Measurements from ENCODE around the gene ITPKB. TPM values are rescaled to one million over a fixed set of nuclear protein-coding genes. Genes with fewer than 3 reads are reported as not detected.

ITPKB gene
- total RNA-seq, 1 donor = 6.2 TPM

DNA sequence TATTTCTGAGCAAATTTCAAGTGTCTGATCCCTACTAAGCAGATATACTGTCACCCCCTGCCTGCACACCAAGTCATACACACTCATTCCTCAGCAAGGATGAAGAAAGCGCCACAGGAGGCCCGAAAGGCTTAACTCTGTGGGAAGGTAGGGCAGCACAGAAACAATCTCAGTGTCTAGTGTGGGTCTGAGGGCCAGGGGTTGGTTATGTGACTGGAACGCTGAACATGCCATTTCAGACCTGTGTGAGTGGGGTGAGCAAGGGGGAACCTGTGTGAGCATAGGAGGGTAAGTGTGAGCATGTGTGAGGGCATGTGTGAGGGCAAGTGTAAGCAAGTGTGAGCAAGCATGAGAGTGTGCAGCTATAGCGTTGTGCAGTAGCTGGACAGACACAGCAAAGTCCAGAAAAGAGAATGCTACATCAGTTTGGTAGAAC lies 6.2 kb downstream of the ITPKB start:
- no peak for DNase-seq (ENCODE audit: insufficient read length, low spot score, missing footprints)
- no peak overlapping the region for H3K4me3 ChIP-seq (ENCODE audit: insufficient read depth, low read length)
- no peak overlapping the region for H3K4me2 ChIP-seq (ENCODE audit: insufficient read depth, low read length)
- TF ChIP-seq, protein P1, sequence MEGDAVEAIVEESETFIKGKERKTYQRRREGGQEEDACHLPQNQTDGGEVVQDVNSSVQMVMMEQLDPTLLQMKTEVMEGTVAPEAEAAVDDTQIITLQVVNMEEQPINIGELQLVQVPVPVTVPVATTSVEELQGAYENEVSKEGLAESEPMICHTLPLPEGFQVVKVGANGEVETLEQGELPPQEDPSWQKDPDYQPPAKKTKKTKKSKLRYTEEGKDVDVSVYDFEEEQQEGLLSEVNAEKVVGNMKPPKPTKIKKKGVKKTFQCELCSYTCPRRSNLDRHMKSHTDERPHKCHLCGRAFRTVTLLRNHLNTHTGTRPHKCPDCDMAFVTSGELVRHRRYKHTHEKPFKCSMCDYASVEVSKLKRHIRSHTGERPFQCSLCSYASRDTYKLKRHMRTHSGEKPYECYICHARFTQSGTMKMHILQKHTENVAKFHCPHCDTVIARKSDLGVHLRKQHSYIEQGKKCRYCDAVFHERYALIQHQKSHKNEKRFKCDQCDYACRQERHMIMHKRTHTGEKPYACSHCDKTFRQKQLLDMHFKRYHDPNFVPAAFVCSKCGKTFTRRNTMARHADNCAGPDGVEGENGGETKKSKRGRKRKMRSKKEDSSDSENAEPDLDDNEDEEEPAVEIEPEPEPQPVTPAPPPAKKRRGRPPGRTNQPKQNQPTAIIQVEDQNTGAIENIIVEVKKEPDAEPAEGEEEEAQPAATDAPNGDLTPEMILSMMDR (IDR thresholded peaks at IDR 0.05; ENCODE audit: extremely low read depth, low read depth, low read length) = no peak
- peaks cover 4% of the 10 kb centered on the region for H3K27me3 ChIP-seq (ENCODE audit: insufficient read depth, low read length)
- H4K20me1 ChIP-seq (ENCODE audit: insufficient read depth, low read length) = no peaks in the 10 kb centered on the region
- no peaks in the 10 kb centered on the region for H3K4me1 ChIP-seq (ENCODE audit: insufficient read depth, low read length)
- no peaks in the 10 kb centered on the region for H3K9me3 ChIP-seq (ENCODE audit: low read depth, low read length)
- H2AFZ ChIP-seq (ENCODE audit: low read length) = no peak overlapping the region
- H3K79me2 ChIP-seq (ENCODE audit: insufficient read depth, low read length) = no peaks in the 10 kb centered on the region
- H3K27ac ChIP-seq (ENCODE audit: low read depth, low read length) = no peak overlapping the region
- no peaks in the 10 kb centered on the region for H3K36me3 ChIP-seq (ENCODE audit: insufficient read depth, low read length)

DNA sequence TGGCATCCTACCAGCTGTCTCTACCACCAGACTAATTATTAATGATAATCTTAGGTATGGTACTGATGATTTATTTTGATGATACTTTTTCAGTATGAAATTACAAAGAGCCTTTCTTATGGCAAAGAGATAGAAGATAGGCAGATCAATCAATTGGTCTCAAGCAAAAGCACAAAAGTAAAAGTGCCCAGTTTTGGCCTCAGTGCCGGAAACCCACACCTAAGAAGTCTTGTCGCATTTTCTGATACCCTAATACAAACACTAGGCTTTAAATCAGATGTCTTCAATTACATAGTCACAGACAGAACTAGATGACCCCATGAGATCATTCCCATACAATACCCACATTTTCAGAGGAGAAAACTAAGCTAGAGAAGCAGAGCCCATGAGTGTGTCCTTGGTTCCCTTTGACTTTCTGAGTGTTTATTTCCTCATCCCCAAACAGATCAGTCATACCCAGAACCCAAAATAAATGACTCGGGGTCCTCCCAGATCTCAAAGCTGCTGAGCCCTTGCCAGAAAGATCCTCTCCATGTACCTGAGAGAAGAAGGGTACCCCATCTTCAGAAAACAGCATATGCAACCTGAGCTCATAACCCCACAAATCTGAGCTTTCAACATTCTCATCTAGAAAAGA lies 7.7 kb downstream of the ITPKB start:
- no peak for DNase-seq (ENCODE audit: insufficient read length, low spot score, missing footprints)
- Histone ChIP-seq H2AFZ (ENCODE audit: low read length) (no peak overlapping the region), H4K20me1 (ENCODE audit: insufficient read depth, low read length) (no peaks in the 10 kb centered on the region), H3K27ac (ENCODE audit: low read depth, low read length) (no peak overlapping the region), H3K79me2 (ENCODE audit: insufficient read depth, low read length) (no peaks in the 10 kb centered on the region), H3K4me2 (ENCODE audit: insufficient read depth, low read length) (no peak overlapping the region), H3K36me3 (ENCODE audit: insufficient read depth, low read length) (no peaks in the 10 kb centered on the region), H3K9me3 (ENCODE audit: low read depth, low read length) (no peaks in the 10 kb centered on the region), H3K27me3 (ENCODE audit: insufficient read depth, low read length) (no peaks in the 10 kb centered on the region), H3K4me1 (ENCODE audit: insufficient read depth, low read length) (no peaks in the 10 kb centered on the region), H3K4me3 (ENCODE audit: insufficient read depth, low read length) (no peak overlapping the region)
- TF ChIP-seq, protein P1 (IDR thresholded peaks at IDR 0.05; ENCODE audit: extremely low read depth, low read depth, low read length) = no peak

DNA sequence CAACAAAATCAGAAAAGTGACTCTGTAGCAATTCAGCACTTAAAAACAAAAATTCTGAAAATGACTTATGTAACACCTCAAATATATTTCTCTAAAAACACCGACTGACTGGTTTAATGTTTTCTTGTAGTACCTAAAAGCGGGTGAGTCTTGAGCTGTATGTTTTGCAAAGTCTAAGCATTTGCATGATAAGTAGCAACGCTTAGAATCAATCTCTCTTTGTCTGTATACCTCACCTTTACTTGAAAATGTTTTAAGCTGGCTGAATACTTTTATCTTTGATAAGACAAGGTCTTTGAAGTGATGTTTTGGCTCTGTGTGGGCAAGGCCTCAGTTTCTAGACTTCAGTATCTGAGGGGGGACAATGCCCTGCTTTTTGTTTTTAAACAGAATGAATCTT lies 8.2 kb downstream of the ITPKB start:
- no peak overlapping the region for H3K4me2 ChIP-seq (ENCODE audit: insufficient read depth, low read length)
- DNase-seq (ENCODE audit: insufficient read length, low spot score, missing footprints) = no peak
- no peaks in the 10 kb centered on the region for H3K79me2 ChIP-seq (ENCODE audit: insufficient read depth, low read length)
- TF ChIP-seq, protein P1 (IDR thresholded peaks at IDR 0.05; ENCODE audit: extremely low read depth, low read depth, low read length) = no peak
- no peak overlapping the region for H2AFZ ChIP-seq (ENCODE audit: low read length)
- H3K4me1 ChIP-seq (ENCODE audit: insufficient read depth, low read length) = no peaks in the 10 kb centered on the region
- H3K27me3 ChIP-seq (ENCODE audit: insufficient read depth, low read length) = no peaks in the 10 kb centered on the region
- H4K20me1 ChIP-seq (ENCODE audit: insufficient read depth, low read length) = no peaks in the 10 kb centered on the region
- no peaks in the 10 kb centered on the region for H3K9me3 ChIP-seq (ENCODE audit: low read depth, low read length)
- H3K27ac ChIP-seq (ENCODE audit: low read depth, low read length) = no peak overlapping the region
- H3K4me3 ChIP-seq (ENCODE audit: insufficient read depth, low read length) = no peak overlapping the region
- no peaks in the 10 kb centered on the region for H3K36me3 ChIP-seq (ENCODE audit: insufficient read depth, low read length)

DNA sequence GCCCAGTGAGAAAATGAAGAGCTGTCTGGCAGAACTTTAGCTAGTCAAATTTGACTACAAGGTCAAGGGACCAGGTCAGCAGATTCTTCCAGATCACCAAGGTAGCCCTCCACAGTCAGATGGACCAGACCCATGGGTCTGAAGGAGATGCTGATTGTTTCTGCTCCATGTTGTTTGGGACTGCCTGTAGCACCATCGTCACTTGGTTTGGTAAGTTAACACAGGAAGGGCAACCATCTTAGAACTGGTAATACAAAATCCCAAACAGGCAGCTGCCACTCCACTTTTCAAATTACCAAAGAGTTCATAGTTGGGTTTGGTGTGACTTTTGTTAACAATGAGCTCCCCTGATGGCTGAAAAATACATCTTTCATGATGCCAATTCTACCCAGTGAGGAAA lies 9.0 kb downstream of the ITPKB start:
- TF ChIP-seq, protein P1 (IDR thresholded peaks at IDR 0.05; ENCODE audit: extremely low read depth, low read depth, low read length) = no peak

More for the DNA sequence above, 9.0 kb downstream of the ITPKB start:
- Histone ChIP-seq H4K20me1 (ENCODE audit: insufficient read depth, low read length) (no peaks in the 10 kb centered on the region), H3K27me3 (ENCODE audit: insufficient read depth, low read length) (no peaks in the 10 kb centered on the region), H3K4me1 (ENCODE audit: insufficient read depth, low read length) (no peaks in the 10 kb centered on the region), H3K79me2 (ENCODE audit: insufficient read depth, low read length) (no peaks in the 10 kb centered on the region), H2AFZ (ENCODE audit: low read length) (no peak overlapping the region), H3K27ac (ENCODE audit: low read depth, low read length) (no peak overlapping the region), H3K4me2 (ENCODE audit: insufficient read depth, low read length) (no peak overlapping the region), H3K9me3 (ENCODE audit: low read depth, low read length) (no peaks in the 10 kb centered on the region), H3K4me3 (ENCODE audit: insufficient read depth, low read length) (no peak overlapping the region), H3K36me3 (ENCODE audit: insufficient read depth, low read length) (no peaks in the 10 kb centered on the region)
- DNase-seq (ENCODE audit: insufficient read length, low spot score, missing footprints) = no peak
